OCI-LY1 (cell line): ENCODE data around the gene ANTXR1.

Experiments used
- H2AFZ ChIP-seq: fragments of 200-600 bp; sonication (generic), shearing (Covaris generic); 2 replicates; pipeline ENCODE4 v1.6.0; 2014; ENCODE audit warnings: antibody characterized with exemption, mild to moderate bottlenecking, low read length
- H3F3A ChIP-seq: fragments of 200-600 bp; sonication (generic), shearing (Covaris generic); 2 replicates; pipeline ENCODE4 v1.6.0; 2014; ENCODE audit warnings: mild to moderate bottlenecking, antibody characterized with exemption, low read length, moderate library complexity; ENCODE audit not compliant: insufficient read depth
- H3K27ac ChIP-seq: fragments of 200-600 bp; sonication (generic); 2 replicates; pipeline ENCODE4 v1.5.1; 2014; ENCODE audit warnings: low read length, mixed run types, mild to moderate bottlenecking, low read depth; ENCODE audit not compliant: poor library complexity, severe bottlenecking
- H3K27me3 ChIP-seq: fragments of 200-600 bp; sonication (generic); 2 replicates; pipeline ENCODE4 v1.6.0; 2014; ENCODE audit warnings: antibody characterized with exemption, mild to moderate bottlenecking, low read length, moderate library complexity; ENCODE audit not compliant: insufficient read depth
- H3K36me3 ChIP-seq: fragments of 200-600 bp; sonication (generic); 2 replicates; pipeline ENCODE4 v1.6.1; 2014; ENCODE audit warnings: mild to moderate bottlenecking, antibody characterized with exemption, low read length, moderate library complexity, mixed read lengths; ENCODE audit not compliant: insufficient read depth
- H3K4me1 ChIP-seq: fragments of 200-600 bp; sonication (generic); 2 replicates; pipeline ENCODE4 v1.5.1; 2014; ENCODE audit warnings: mild to moderate bottlenecking, low read length, moderate library complexity; ENCODE audit not compliant: insufficient read depth, severe bottlenecking
- H3K4me2 ChIP-seq: fragments of 200-600 bp; sonication (generic), shearing (Covaris generic); 2 replicates; pipeline ENCODE4 v1.6.1; 2014; ENCODE audit warnings: low read length
- H3K4me3 ChIP-seq: fragments of 200-600 bp; sonication (generic); 2 replicates; pipeline ENCODE4 v1.5.1; 2014; ENCODE audit warnings: low read length, low read depth, mild to moderate bottlenecking, mixed read lengths; ENCODE audit not compliant: poor library complexity, severe bottlenecking
- H3K79me2 ChIP-seq: fragments of 200-600 bp; shearing (Covaris generic); 2 replicates; pipeline ENCODE4 v1.6.1; 2016; ENCODE audit warnings: mixed run types, low read length, mixed read lengths; ENCODE audit not compliant: insufficient read depth
- H3K9ac ChIP-seq: fragments of 200-600 bp; sonication (generic), shearing (Covaris generic); 2 replicates; pipeline ENCODE4 v1.6.1; 2014; ENCODE audit warnings: mild to moderate bottlenecking, low read length, mixed read lengths
- H3K9me2 ChIP-seq: fragments of 200-600 bp; sonication (generic), shearing (Covaris generic); 2 replicates; pipeline ENCODE4 v1.6.1; 2014; ENCODE audit warnings: low read depth, mild to moderate bottlenecking, low read length, mixed read lengths
- H3K9me3 ChIP-seq: fragments of 200-600 bp; shearing (Covaris generic); 2 replicates; pipeline ENCODE4 v1.6.1; 2014; ENCODE audit warnings: low read length, mixed read lengths
- H4K20me1 ChIP-seq: fragments of 200-600 bp; sonication (generic), shearing (Covaris generic); 2 replicates; pipeline ENCODE4 v1.6.0; 2016; ENCODE audit warnings: mild to moderate bottlenecking, low read length; ENCODE audit not compliant: insufficient read depth
- EZH2 ChIP-seq: fragments of 200-600 bp; sonication (generic), shearing (Covaris generic); IDR thresholded peaks from 2 replicates; pipeline ENCODE4 v1.8.0; 2017; ENCODE audit warnings: borderline replicate concordance, mixed run types, mild to moderate bottlenecking, antibody characterized with exemption, low read length, moderate library complexity, mixed read lengths
- TF ChIP-seq, protein P1 (sequence below): fragments of 200-600 bp; sonication (generic), shearing (Covaris generic); IDR thresholded peaks from 2 replicates; pipeline ENCODE4 v1.5.1; 2017; ENCODE audit warnings: mild to moderate bottlenecking, antibody characterized with exemption, low read length, moderate library complexity, mixed read lengths

ANTXR1 gene

DNA sequence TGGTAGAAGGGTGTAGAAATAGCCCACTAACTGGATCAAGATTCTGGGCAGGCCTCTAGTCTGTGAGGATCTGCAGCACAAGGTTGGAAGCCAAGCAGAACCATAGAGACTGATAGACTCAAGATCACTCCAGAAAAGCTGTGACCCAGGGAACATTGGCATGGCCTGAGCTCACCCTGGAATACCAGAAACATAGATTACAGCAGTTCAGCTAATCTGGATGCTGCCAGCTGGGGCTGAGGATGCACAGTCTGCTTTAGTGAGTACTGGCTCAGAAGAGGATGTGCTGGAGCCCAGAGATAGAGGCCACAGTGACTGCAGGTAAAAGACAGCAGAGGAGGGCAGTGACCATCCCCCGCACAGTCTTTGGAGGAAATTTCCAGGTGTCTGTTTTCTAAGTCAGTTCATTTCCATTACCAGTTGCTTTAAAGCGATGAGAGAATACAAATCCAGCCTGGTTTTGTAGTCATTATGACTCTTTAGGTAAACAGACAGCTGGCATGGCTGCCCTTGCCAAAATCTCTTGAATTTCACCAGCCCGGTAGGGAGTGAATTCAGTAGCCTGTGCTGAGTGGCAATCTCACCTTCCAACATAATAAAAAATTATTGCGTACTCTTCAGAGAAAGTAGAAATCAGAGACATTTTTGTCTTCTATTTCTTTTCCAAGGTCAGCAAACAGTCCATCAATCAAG lies 119.2 kb downstream of the ANTXR1 start:
- Histone ChIP-seq H2AFZ (no peak overlapping the region), H4K20me1 (no peaks in the 10 kb centered on the region), H3K79me2 (no peaks in the 10 kb centered on the region), H3K4me2 (no peak overlapping the region), H3K9ac (no peak overlapping the region), H3K4me1 (no peaks in the 10 kb centered on the region), H3K27me3 (no peaks in the 10 kb centered on the region), H3K27ac (no peak overlapping the region), H3K36me3 (no peaks in the 10 kb centered on the region), H3F3A (no peaks in the 10 kb centered on the region), H3K9me3 (no peaks in the 10 kb centered on the region), H3K4me3 (no peak overlapping the region), H3K9me2 (no peaks in the 10 kb centered on the region)
- TF ChIP-seq, protein P1, sequence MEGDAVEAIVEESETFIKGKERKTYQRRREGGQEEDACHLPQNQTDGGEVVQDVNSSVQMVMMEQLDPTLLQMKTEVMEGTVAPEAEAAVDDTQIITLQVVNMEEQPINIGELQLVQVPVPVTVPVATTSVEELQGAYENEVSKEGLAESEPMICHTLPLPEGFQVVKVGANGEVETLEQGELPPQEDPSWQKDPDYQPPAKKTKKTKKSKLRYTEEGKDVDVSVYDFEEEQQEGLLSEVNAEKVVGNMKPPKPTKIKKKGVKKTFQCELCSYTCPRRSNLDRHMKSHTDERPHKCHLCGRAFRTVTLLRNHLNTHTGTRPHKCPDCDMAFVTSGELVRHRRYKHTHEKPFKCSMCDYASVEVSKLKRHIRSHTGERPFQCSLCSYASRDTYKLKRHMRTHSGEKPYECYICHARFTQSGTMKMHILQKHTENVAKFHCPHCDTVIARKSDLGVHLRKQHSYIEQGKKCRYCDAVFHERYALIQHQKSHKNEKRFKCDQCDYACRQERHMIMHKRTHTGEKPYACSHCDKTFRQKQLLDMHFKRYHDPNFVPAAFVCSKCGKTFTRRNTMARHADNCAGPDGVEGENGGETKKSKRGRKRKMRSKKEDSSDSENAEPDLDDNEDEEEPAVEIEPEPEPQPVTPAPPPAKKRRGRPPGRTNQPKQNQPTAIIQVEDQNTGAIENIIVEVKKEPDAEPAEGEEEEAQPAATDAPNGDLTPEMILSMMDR, result no peak
- no peak for TF ChIP-seq EZH2

DNA sequence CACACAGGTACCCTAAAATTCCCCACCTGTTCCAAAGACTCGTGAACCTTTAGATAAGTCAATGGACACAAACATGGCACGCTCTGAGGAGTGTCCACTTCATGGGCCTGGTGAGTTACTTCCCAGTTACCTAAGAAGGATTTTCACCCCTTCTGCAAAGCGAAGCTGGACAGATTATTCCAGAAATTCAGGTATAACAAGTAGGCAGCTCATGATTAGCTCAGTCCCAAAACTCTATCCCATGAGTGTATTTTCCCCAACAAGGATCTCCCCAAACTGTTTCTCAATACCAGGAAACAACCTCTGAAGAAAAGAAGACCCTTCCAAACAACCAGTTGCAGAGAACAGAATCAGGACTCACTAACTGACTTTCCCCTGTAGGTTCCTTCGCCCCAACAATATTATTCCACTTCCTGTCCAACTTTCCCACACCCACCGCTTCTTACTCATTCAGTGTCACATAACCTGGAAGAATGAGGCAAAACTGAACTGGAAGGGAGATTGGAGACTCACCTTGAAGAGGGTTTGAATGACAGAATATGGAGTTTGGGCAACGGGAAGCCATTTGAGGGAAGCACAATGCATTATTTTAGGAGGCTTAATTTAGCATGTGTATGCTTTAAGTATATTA lies 120.1 kb downstream of the ANTXR1 start:
- TF ChIP-seq EZH2, result no peak
- TF ChIP-seq, protein P1, result no peak
- no peak overlapping the region for H3K9ac ChIP-seq
- no peaks in the 10 kb centered on the region for H3K9me2 ChIP-seq
- no peak overlapping the region for H2AFZ ChIP-seq
- no peak overlapping the region for H3K4me2 ChIP-seq
- no peaks in the 10 kb centered on the region for H3K4me1 ChIP-seq
- H3K79me2 ChIP-seq, result no peaks in the 10 kb centered on the region
- H3K27me3 ChIP-seq, result no peaks in the 10 kb centered on the region
- no peaks in the 10 kb centered on the region for H3K9me3 ChIP-seq
- H4K20me1 ChIP-seq, result no peaks in the 10 kb centered on the region
- no peaks in the 10 kb centered on the region for H3K36me3 ChIP-seq
- H3F3A ChIP-seq, result no peaks in the 10 kb centered on the region
- no peak overlapping the region for H3K4me3 ChIP-seq
- no peak overlapping the region for H3K27ac ChIP-seq

DNA sequence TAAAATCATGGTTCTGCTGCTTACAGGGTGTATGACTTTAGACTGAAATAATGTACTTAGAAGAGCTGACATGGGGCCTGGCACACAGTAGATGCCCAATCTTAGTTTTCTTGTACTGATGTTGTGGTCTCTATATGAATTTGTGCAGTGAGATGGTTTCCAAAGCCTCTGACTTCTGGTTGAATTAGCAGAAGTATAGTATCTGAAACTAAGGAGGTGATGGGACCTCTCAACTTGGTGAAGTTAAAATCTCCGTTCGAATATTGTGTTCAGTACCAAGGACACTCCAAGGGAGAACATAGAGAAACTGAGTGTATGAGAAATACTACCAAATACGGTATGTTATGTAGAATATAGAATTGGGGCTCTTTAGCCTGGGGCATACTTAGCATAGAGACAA lies 120.9 kb downstream of the ANTXR1 start:
- no peak for TF ChIP-seq EZH2
- TF ChIP-seq, protein P1, result no peak
- H3K9ac ChIP-seq, result no peak overlapping the region
- no peak overlapping the region for H3K4me2 ChIP-seq

More for the DNA sequence above, 120.9 kb downstream of the ANTXR1 start:
- Histone ChIP-seq H3K9me2 (no peaks in the 10 kb centered on the region), H4K20me1 (no peaks in the 10 kb centered on the region), H3K79me2 (no peaks in the 10 kb centered on the region), H3K27me3 (no peaks in the 10 kb centered on the region), H3K9me3 (no peaks in the 10 kb centered on the region), H3K36me3 (no peaks in the 10 kb centered on the region), H3F3A (no peaks in the 10 kb centered on the region), H3K27ac (no peak overlapping the region), H3K4me1 (no peaks in the 10 kb centered on the region), H2AFZ (no peak overlapping the region), H3K4me3 (no peak overlapping the region)
